Measurements from ENCODE around the gene YDJC.
"Not testable (repeated sequence)": the region's sequence is repeated elsewhere in the genome, so short reads cannot be mapped to it uniquely, and the experiment has no call there.

The YDJC gene

DNA sequence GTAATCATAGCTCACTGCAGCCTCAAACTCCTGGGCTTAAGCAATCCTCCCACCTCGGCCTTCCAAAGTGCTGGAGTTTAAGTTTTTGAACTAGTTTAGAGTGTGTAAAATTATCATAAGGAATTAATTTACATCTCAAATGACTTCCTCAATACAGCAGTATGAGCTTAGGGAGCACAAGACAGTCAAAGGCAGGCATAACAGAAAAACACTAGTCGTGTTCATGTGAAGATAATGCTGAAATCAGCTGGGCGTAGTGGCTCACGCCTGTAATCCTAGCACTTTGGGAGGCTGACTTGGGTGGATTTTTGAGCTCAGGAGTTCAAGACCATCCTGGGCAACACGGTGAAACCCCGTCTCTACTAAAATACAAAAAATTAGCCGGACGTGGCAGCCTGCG lies 25.8 kb downstream of the YDJC start:
- DNase-seq, result no peak

- no peak for DNase-seq
Measured at GRCh38 chr22:21602579-21602978, 27.2 kb downstream of the YDJC start.

DNA sequence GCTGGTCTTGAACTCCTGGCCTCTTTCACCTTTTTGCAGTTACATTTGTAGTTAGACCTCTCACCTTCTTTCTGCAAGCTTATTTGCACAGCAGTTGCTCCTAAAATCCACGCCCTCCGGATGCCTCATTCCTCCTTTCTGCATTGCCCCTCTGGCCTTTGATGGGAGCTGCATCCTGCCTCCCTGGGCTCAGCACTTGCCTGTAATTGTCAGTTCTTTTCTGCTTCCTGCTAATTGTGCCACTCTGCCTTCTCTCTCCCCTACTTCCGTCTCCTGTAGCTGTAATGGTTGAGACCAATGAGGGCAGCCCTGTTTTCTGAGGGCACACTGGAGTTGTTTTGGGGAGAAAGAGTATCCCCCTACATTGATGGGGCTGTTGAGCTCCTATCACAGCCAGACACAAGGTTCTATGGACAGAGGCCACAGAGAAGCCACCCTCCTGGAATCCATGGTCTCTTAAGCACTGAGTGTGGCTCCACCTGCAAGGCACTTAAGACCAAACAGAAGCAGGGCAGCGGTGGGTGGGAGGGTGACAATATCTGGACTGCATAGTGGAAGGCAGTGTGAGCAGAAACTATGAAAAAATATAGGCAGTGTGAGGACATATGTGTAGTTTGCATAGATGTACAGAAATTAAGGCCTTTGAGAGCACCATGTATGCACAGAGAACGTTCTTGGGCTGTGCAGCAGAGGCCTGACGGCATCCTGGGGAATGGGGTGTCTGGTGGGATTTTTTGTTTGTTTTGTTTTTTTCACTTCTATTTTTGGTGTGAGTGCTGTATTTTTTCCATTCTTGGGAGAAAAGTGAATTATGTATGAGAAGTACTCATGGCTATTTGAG lies 30.5 kb downstream of the YDJC start:
- DNase-seq, result no peak

DNA sequence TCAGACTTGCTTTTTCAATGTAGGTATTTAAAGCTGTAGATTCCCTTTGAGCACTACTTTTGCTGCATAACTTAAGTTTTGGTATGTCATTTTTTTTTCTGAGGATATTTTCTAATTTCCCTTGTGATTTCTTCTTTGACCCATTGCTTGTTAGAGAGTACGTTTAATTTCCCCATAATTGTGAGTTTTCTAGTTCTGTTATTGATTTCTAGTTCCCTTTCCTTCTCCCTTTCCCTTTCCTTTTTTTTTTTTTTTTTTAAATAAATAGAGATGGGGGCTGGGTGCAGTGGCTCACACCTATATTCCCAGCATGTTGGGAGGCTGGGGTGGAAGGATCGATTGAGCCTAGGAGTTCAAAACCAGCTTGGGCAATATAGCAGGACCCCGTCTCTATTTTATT lies 31.5 kb downstream of the YDJC start:
- no peak for DNase-seq

DNA sequence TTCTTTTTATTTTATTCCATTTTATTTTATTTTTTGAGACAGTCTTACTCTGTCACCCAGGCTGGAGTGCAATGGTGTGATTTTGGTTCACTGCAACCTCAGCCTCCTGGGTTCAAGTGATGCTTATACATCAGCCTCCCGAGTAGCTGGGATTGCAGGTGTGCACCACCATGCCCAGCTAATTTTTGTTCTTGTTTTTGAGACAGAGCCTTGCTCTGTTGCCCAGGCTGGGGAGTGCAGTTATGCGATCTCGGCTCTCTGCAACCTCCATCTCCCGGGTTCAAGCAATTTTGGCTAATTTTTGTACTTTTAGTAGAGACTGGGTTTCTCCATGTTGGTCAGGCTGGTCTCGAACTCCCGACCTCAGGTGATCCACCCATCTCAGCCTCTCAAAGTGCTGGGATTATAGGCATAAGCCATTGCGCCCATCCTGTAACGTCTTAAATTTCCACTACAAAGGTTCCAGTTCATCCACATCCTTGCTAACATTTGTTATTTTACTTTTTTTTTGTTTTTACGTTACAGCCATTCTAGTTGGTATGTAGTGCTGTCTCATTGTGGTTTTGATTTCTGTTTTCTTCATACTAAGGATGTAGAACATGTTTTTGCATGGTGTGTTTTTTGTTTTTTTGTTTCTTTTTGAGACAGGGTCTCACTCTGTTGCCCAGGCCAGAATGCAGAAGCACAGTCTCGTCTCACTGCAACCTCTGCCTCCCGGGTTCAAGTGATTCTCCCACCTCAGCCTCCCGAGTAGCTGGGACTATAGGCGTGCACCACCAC lies 33.3 kb downstream of the YDJC start:
- DNase-seq, result not testable (repeated sequence)

- no peak for DNase-seq
Measured at GRCh38 chr22:21594865-21595452, 34.9 kb downstream of the YDJC start.

- DNase-seq, result no peak
Measured at GRCh38 chr22:21593406-21594232, 36.2 kb downstream of the YDJC start.

DNA sequence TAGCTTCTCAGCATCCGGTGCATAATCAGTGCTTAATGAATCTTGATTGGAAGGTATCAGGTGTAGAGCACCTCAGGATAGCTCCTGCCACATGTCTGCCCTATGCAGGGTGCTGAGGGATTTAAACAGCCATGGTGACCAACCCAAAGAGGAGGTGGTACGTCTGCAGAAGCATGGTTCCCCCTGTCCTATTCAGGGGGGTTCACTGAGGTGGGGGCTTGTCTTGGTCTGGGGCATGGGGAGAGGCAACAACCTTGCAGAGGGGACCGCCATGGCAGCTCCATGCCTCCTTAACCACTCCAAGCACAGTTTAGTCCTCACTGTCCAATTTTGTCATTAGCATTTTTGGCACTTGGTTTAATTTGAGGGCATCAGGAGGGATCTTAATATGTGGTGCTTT lies 37.4 kb downstream of the YDJC start:
- DNase-seq, result no peak

DNA sequence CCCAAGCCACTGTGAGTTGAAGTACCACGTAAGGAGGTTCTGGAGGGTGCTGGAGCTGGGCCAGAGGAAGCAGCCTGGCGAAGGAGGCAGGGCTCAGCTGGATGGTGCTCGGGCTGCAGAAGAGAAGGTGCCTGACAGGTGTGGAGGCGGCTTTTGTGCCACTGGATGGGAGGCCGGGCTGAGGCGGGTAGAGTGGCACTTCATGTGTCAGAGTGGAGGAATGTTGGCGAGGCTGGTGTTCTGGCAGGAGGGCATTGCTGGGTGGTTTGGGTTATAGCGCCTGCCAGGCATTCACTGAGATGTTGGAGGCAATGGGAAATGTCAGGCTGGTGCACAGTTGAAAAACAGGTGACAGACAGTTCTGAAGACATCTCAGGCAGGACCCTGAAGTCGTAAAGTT lies 38.1 kb downstream of the YDJC start:
- no peak for DNase-seq

DNA sequence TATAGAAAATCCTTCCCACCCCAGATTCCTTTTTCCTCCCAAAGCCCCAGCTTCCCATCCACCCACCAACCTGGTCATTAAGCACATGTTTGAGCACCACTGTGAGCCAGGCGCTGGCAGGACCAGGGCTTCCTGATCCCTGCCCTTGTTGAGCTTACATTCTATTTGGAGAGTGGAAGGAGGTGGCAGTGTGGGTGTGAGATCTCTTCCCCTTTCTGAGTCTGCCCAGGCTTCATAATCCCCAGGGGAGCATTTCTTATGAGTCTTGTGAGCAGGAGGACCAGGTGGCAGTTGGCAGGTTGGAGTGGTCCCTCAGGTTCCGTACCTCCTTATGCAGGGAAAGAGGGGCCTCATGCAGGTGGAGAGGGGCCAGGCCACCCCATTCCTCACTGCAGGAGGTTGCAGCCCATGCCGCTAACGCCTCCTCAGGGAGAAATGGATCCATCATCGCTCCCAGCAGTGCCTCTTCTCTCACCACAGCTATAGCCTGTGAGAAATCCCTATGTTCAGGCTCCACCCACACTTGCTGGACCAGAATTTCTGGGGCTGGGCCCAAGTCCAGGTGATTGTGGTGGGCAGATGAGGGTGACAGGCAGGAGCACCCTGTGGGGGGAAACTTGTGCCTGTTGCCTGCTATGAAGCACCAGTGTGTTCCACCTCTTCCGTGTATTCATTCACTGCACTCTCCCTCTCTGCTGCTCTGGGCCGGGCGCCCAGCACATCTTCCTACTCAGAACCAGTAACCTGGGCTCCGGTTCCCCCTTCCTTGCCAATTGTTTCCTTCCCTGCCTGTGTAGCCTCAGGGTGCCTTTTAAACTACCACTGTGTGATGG lies 38.8 kb downstream of the YDJC start:
- DNase-seq, result no peak

- no peak for DNase-seq
Measured at GRCh38 chr22:21589396-21589795, 40.4 kb downstream of the YDJC start.

DNA sequence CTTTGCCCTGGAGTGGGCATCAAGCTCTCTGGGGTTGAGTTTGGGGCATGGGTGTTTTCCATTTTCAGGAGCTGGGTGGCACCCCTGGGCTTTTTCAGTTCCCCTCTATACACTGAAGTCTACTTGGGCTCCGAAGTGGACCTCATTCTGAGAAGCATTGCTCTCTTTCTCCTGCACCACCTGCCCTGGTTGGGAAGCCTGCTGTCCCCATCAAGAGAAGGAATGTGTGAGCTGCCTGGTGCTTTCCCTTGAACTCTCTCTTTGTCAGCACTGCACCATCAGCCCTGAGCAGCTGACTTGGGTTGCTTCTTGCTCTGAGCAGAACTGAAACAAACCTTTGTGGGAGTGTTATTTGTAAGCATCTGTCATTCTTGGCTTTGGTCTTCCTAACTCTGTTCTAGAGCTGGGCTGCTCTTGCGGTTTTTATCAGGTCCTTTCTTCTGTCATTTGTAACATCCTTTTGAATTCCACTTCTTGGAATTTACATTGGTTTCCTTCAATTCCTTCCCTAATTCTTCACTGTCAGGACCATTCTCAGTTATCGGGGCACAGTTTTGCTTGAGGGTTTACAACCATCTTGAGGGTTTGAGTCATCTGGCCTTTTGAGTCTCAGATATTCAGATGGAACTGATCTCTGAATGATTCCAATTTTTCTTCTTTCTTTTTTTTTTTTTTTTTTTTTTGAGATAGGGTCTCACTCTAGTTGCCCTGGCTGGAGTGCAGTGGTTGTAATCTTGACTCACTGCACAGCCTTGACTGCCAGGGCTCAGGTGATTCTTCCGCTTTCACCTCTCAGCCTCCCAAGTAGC lies 41.8 kb downstream of the YDJC start:
- DNase-seq, result peak; percentile 33

GRCh38 chr22:21585389-21585788 lies 44.4 kb downstream of the YDJC start:
- no peak for DNase-seq

- no peak for DNase-seq
Measured at GRCh38 chr22:21582801-21583740, 46.8 kb downstream of the YDJC start.

GRCh38 chr22:21581009-21581713 lies 48.7 kb downstream of the YDJC start:
- not testable (repeated sequence) for DNase-seq

- not testable (repeated sequence) for DNase-seq
Measured at GRCh38 chr22:21580623-21581007, 49.2 kb downstream of the YDJC start.

- DNase-seq, result no peak
Measured at GRCh38 chr22:21579474-21579851, 50.4 kb downstream of the YDJC start.

Data from stimulated activated CD4-positive, alpha-beta T cell treated with anti-CD3 and anti-CD28 coated beads, Interleukin-12 subunit alpha, Interleukin-12 subunit beta, amount 100 ng/mL, for 4 hours (primary cell).